Inferior parietal cortex (tissue), 1 donor: ENCODE measurements around the gene RBMS3.
"Not testable (repeated sequence)": the region's sequence is repeated elsewhere in the genome, so short reads cannot be mapped to it uniquely, and the experiment has no call there.

Experiments used
- DNase-seq: peaks from one replicate; pipeline ENCODE4 v3.0.0-alpha.2; 2016; ENCODE audit errors: extremely low spot score

Gene RBMS3

DNA sequence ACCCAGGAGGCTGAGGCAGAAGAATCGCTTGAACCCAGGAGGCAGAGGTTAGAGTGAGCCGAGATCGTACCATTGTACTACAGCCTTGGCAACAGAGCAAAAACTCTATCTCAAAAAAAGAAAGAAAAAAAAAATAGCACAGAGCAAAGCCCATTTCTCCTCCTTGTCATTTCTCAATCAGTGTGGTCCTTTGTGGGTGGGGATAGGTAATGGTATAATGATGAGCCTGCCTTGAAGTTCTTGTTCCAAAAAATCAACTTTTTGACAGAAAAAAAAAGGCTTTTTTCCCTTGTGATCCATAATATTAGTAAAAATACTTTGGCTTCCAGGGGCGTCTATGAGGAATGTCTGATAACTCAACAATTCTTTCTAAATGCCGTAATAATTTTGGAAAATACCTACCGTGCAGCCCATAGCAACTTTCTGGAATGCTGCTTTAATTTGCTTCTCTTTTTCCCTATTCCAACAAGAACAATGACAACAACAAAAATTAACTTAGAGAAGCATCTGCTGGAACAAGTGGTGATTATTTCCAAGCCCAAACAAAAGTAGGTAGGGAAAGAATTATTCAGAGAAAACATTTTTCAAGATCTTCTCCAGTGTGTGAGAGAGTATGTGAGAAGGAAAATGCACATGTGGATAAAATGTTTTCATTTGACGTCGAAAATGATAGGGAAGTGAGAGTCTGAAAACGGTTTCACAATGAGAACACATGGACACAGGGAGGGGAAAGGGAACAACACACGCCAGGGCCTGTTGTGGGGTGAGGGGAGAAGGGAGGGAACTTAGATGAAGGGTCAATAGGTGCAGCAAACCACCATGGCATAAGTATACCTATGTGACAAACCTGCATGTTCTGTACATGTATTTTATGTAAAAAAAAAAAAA is 337.8 kb downstream of the RBMS3 start:
- DNase-seq: no peak

DNA sequence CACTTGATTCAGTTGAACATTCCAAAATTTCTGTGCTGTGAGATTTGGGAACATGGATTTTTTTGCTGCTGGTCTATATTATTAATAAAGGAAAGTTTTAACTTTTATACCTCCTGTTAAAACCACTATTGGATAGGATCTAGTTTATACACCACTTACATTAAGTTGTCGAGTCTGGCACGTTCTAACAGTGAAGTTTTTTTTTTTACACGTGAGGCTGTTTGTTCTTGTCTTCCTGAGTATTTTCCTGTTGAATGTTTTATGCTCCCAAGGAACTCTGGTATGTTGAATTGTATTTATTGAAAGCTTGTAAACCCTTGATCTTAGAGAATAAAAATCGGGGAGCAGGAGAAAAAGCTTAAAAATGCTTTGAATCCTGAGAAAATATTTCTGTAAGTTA is 338.8 kb downstream of the RBMS3 start:
- DNase-seq: no peak

GRCh38 chr3:29627136-29628117 is 346.6 kb downstream of the RBMS3 start:
- no peak for DNase-seq

- DNase-seq: no peak
These were observed 347.9 kb downstream of the RBMS3 start for GRCh38 chr3:29628795-29629194.

- no peak for DNase-seq
These were observed 355.0 kb downstream of the RBMS3 start for GRCh38 chr3:29635888-29636287.

DNA sequence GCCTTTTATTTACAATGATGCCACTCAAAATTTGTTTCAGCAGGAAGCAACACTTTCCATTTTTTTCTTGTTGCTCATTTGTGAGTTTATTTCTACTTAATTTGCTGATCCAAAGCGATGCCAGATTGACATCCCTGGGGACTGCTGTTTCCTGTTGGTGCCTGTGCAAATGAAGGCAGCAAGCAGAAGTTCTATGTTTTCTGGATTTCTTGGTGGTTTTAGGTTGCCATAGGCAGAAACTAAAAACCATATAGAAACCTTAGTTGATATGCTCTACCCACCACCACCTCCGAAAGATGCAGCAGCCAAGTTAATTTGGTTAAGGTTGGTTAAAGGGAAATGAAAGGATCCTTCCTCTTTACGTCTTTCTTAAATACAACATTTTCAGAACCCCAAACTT is 356.2 kb downstream of the RBMS3 start:
- no peak for DNase-seq

GRCh38 chr3:29639578-29640290 is 358.9 kb downstream of the RBMS3 start:
- no peak for DNase-seq

DNA sequence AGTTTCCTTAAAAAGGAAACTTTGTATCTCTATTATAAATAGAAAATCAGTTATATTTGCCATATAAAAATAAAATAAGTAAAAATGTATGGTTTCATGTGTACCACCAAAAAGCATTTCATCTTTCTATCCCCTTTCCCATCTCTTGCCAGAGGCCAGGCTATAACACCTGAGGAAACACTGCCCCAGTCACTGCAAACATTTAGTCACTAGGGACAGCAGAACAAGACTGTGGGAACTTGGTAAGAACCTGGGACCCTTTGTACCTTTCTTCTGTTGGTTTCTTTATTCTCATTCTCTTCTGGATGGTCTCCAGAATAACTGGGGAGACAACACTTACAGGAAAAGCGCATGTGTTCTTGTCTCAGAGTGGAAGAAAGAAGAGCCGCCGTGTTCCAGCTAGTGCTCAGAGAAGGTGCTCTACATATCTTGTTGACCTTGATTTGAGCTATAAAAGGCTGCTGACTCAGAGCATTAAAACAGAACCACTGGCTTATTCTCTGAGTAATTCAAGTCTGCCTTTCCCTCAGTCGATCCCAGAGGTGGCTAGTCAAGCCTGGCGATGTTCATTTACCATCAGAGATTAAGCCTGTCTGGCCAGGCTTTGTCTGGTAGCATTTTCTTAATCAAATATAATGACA is 361.6 kb downstream of the RBMS3 start:
- no peak for DNase-seq

GRCh38 chr3:29643034-29643425 is 362.2 kb downstream of the RBMS3 start:
- no peak for DNase-seq

DNA sequence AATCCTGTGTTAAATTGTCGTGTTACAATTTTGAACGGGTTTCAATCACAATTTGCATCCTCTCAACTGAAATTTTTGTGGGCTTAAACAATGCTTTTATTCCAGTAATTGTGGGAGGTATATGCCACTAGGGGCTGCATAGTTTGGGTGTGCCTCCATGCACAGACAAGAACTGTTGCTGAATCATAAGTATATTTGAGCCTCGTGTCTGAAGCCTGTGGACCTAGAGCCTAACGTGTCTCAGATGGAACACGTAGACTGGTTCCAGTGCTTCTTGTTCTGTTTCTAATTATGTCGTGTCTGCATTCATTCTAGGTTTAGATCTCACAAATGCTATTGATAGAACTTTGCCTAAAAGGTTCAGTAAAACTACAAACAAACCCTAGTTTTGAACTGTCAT is 363.4 kb downstream of the RBMS3 start:
- DNase-seq: no peak

DNA sequence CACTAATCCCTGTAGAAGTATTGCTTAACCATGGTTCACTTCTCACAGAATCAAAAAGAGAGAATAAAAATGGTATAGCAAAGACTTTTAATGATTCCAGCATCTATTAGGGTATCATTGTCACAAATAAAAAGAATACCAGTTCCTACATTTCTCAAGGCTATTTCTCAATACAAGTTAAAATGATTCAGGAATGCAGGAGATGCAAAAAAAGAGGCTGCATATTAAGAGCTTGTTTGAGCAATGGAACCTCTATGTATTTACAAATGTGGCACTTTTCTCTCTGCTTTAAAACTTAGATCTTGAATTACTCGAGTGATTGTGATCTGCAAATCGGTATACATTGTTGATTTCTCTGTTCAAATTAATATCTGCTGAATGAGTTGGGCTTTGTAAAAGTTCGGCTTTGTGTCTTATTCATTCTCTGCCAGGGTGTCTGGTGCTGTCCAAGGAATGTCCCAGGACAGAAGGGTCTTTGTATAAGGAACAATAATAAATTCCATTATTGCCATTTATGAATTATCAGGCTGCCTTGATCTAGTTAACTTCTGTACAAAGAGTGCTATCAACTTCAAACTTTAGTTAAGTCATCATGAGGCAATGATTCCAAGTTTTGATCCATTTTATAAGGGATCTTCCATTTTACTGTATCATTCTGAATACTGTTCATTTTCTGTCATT is 364.2 kb downstream of the RBMS3 start:
- DNase-seq: no peak

DNA sequence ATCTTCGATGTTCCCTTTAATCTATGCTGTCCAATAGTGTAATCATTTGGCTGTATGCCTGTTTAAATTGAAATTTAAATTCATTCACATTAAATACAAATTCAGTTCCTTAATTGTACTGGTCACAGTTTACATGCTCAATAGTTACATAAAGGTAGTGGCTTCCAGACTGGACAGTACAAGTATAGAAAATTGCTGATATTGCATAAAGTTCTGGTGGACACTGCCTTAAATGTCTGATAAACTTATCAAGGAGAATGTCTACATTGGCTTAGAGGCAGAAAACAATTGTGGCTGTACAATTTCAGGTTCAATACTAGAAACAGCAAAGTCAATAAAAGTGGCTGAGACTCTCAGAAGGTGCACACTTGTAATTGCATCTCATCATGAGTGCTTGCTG is 365.2 kb downstream of the RBMS3 start:
- no peak for DNase-seq

- DNase-seq: no peak
These were observed 369.1 kb downstream of the RBMS3 start for GRCh38 chr3:29649815-29650547.

GRCh38 chr3:29653680-29654079 is 372.8 kb downstream of the RBMS3 start:
- no peak for DNase-seq

GRCh38 chr3:29655015-29655747 is 374.3 kb downstream of the RBMS3 start:
- no peak for DNase-seq

GRCh38 chr3:29665688-29666087 is 384.8 kb downstream of the RBMS3 start:
- no peak for DNase-seq

- no peak for DNase-seq
These were observed 387.4 kb downstream of the RBMS3 start for GRCh38 chr3:29668233-29668632.

GRCh38 chr3:29668728-29669127 is 387.9 kb downstream of the RBMS3 start:
- DNase-seq: no peak

DNA sequence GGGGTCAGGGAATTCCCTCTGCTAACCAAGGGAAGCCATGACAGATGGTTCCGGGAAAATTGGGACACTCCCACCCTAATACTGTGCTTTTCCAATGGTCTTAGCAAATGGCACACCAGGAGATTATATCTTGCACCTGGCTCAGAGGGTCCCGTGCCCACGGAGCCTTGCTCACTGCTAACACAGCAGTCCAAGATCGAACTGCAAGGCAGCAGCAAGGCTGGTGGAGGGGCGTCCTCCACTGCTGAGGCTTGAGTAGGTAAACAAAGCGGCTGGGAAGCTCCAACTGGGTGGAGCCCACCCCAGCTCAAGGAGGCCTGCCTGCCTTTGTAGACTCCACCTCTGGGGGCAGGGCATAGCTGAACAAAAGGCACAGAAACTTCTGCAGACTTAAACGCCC is 389.6 kb downstream of the RBMS3 start:
- not testable (repeated sequence) for DNase-seq
